Measurements from ENCODE around the gene TOPAZ1.

Gene TOPAZ1

DNA sequence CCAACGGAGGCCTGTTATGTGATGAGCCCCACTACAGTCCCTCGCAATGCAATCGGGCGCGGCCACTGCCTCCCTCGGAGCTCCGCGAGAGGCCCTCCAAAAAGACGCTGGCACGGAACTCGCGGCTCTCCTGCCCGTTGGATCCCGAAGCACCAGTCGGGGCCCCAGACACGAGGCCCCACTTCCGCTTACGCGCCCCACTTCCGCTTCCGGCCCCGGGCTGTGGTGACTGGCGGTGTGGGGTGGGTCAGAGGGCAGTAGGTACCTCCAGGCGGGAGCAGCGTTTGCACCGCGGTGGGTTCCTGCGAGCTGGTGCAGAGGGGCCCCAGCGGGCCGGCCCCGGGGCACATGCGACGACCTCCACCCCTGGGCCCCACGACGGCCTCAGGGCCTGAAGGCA is at the start of gene TOPAZ1:
TSS of gene TOPAZ1 (plus strand) at position 181 of the 400 bp plus-strand sequence. CDS start at position 349, 168 bp downstream.
- DNase-seq (ENCODE audit: low read depth) = no peak

DNA sequence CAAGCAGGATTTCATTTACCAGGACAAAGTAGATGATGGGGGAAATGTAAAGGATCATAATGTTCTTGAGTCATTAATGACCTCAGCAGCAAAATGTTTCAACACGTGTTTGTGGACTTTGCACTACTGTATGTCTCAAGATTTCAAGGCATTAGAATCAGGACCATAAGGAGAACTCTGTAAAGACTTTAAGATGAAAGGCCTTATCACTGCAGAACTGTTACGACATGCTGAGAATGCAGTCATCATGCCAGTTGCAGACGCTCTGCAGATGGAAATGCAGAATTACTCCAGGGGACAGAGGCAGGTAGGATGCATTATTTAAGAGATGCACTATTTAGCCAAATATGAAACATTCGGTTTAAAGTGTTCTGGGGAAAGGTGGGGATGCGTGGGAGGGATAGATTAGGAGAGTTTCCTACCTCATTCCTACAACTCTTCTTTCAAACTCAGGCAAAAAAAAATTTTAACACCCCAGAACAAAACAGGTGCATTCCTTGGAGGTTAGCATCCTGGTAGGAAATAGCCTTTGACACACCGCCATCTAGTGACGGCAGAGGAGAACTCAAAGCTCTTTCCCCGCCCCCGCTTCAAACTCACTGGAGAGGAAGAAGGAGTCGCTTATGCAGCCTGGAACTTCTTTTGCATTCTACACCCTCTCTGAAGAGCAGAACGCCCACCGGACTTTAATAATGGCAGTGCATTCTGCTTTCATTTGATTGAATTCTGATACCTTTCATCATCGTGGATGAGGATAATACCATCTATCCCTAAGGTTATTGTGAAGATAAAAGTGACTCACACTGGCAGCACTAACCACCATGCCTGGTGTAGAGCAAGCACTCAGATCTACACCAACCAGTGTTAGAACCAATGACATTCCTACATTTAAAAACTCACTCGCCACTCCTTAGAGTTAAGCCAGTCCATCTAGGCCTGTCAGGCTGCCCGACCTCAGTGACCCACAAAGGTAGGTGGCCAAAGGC is 43.1 kb upstream of the TOPAZ1 start:
- peak; percentile 16 for DNase-seq (ENCODE audit: low read depth)

DNA sequence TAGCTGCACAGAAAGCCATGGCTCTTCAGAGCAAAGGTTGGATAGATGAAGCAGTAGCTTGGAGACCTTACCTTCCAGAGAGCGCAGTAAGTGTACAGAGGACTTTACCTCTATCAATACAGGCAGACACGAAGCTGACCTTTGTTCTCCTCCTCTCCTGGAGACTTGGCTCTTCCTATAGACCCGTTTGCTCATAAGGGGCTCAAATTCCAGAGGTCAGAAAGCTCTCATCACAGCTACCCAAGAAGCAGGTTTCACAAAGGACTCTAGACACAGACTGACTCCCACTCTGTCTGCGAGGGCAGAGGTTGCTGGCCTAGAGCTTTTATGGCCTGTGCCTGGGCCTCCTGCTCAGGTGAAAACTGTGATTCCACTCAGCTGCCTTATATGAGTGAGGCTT is 35.4 kb upstream of the TOPAZ1 start:
- DNase-seq (ENCODE audit: low read depth) = no peak

DNA sequence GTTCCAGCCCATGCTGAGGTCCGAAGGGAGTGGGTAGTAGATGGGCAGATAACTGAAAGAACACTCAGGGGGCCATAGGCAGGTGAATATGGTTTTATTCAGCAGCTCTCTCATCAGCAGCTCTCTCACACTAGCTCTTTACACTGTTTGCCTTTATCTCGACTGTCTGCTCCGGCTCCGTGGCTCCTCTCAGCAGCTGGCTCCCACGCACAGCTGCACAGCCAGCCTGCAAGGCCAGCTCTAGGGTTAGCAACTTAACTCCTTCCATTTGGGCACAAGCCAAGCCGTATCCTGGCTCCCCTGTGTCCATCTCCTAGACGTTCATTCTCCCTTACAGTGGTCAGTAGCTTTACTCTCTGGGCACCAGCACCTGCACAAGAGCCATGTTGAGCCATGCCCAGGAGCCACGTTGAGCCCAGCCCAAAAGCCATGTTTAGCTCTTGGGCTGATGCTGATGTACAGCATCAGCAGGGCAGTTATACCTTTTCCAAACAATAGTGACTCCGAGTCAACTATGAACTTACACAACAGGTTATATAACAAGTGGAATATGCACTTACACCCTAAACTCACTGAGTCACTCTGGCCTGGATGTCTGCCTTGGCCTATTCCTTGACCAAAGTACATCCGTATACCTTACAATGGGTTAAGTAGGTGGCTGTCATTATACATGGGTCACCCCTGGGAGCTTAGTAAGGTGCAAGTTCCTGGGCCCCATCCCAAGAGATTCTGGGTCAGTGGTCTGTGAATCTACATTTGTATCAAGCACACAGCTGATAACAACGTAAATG is 34.6 kb upstream of the TOPAZ1 start:
- no peak for DNase-seq (ENCODE audit: low read depth)

DNA sequence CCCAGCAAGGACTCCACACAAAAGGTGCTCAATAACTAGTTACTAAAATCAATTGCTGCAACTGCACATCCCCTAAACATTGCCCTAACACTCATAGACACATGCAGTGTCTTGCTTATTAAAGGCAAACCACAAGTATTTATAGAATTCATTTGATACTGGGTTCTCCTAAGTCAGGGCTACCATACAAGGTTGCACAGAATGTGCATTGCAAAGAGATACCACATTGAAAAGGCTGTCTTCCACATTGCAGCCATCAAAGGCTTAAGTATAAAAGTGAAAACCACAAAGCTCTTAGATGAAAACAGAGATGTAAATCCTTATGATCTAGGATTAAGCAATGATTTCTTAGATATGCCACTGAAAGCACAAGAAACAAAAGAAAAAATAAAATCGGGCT is 33.6 kb upstream of the TOPAZ1 start:
- no peak for DNase-seq (ENCODE audit: low read depth)

DNA sequence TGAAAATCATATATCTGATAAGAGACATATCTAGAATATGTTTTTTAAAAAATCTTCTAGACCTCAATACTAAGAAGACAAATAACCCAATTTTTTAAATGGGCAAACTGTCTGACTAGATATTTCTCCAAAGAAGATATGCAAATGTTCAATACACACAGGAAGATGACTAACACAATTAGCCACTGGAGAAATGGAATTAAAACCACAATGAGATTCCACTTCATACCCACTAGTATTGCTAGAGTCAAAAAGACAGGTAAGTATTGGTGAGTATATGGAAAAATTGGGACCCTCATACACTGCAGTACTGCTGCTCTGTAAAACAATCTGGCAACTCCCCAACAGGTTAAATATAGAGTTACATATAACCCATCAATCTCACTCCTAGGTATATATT is 33.1 kb upstream of the TOPAZ1 start:
- DNase-seq (ENCODE audit: low read depth) = no peak

DNA sequence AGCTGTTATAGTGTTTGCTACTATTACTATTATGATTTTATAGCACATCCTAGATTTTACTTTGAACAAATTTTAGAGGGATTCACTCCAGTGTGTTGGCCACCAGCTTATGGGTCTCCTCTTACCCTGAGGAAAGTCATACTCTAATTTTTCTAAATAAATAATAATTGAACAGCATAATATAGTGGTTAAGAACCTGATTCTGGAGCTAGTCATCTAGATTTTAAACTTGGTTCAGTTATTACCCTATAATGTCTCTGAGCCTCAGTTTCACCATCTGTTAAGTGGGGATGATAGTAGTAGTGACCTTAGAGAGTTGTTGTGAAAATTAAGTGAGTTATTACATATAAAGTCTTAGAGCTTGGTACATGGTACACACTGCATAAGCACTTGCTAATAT is 30.7 kb upstream of the TOPAZ1 start:
- no peak for DNase-seq (ENCODE audit: low read depth)

DNA sequence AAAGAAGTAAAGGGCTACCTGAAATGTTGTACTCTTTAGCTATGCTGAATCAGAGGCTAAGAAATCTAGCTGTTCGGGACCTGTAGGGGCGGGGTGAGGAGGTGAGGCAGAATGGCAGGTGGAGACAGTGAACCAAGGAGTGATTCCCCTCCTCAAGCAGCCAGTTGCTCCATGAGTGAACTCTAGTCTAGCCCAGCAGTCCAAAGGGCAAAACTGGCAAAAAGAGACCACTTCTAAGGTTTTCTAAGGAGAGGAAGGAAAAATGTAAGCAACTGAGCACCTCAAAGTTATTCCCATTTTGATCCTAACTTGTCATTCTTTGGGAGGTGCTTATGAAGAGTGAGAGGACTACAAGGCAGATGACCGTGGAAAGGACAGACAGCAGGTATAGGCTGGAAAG is 19.3 kb upstream of the TOPAZ1 start:
- DNase-seq (ENCODE audit: low read depth) = no peak

DNA sequence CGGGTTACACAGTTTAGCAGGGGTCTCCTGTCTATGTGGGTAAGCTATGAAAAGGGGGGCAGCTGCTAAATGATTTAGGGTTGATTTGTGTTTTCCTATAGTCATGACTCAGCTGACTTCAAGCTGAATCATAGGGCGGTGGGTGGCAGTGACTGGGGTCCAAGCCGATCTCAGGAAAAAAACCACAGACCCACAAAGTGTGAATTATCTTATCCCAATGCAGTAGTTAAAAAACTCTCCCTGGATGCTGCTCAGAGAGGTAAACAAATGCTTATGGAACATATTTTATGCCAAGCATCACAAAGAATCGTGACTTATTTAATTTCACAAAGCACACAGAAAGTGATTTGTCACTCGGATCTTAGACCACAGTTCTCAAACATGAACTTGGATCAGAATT is 18.4 kb upstream of the TOPAZ1 start:
- no peak for DNase-seq (ENCODE audit: low read depth)

DNA sequence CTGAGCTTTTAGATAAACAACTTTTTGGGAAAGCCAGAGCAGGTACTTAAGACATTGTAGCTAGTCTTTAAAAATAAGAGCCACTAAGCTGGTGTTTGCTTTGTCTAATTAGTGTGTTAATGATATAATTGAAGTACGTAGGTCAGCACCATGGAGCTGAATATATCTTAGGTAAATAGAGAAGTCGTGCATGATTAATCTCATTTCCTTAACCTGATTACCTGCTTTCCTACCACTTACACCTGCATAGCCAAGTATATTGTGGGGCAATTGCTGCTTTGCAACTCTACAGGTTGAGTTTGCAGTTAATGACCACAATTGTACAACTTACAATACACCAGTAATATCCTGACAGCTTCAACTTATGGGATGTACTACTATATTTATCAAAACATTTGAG is 17.6 kb upstream of the TOPAZ1 start:
- no peak for DNase-seq (ENCODE audit: low read depth)

DNA sequence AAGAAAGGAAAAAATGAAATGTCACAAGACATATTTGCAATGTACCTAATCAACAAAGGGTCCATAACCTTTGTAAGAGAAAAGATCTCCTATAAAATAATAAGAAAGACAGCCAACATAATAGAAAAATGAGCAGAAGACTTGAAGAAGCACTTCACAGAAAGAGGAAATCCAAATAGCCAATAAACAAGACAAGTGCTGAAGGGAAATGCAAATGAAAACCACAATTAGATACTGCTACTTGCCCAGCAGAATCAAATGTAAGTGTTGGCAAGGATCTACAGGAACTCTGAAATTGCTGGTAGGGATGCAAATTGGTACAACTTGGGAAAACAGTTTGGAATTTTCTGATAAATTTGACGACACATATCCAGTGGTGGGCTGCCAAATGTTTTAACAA is 15.1 kb upstream of the TOPAZ1 start:
- no peak for DNase-seq (ENCODE audit: low read depth)

DNA sequence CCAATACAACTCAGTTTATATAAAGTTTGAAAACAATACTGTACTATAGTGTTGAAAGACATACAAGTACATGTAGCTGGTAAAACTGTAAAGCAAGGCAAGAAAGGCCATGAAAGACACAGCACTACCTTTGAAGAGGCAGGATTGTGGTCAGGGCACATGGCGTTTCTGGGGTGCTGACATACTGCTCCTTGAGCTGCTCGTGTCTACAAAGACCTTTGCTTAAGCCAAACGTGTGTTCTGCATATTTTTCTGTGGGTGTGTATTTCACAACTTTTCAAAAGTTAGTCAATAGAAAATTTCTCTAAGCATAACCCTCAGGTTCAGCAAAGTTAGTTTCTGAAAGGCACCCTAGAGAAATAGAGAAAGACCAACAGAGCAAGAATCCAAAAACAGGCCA is 14.1 kb upstream of the TOPAZ1 start:
- DNase-seq (ENCODE audit: low read depth) = no peak

DNA sequence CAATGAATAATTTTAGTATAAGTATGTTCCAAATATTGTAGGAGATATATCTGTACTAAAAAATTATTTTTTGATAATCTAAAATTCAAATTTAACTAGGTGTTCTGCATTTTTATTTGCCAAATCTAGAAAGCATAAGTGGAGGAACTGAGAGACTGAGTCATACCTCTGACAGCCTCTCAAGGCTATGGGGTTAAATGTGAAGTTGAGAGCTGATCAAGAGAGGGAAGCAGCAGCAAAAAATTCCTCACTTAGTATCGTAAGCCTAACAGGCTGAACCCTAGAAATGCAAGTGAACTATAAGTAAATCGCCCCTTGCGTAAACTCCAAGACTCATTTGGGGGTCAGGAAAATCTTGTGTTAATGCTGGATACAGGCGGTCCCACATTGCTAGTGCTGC is 12.8 kb upstream of the TOPAZ1 start:
- no peak for DNase-seq (ENCODE audit: low read depth)

DNA sequence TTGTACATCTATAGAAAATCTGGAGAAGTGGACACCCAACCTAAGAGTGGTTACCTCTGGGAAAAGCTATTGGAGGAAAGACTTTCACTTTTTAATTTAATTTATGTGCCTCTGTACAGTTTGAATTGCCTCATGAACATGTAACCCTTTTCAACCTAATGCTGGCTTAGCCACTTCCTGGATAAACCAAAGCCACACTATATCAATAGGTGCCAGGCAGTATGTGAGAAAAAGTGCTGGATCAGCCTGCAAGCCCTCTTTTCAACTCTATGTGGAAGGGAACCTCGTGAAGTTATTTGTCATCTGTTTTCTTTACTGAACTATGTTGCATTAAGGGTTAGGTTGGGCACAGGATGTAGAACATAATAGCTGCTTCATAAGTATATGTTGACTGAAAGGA is 9.3 kb upstream of the TOPAZ1 start:
- no peak for DNase-seq (ENCODE audit: low read depth)

DNA sequence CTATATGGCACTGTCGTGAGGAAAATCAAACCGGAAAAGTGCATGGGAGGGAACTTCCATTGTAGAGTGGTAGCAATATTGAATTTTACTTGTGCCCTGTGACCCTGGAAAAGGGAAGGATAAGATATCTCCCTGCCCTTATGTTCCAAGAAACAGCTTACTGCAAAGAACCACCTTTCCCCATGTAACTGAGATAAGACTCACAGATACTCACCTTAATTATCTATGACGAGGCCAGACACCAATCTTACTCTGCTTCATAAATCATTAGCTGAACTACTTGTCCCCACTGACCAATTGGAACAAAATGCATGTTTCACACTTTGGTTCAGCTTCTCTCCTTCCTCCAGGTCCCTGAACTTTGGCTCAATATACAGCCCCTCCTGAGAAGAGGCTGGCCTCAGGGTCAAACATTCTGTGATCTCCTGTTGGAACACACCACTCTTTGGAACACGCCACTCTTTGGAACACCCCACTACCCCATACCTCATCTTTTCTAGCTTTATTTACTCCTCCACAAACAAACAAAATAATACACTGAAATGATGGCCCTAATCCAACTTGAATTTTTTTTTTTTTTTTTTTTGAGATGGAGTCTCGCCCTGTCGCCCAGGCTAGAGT is 6.9 kb upstream of the TOPAZ1 start:
- DNase-seq (ENCODE audit: low read depth) = no peak

DNA sequence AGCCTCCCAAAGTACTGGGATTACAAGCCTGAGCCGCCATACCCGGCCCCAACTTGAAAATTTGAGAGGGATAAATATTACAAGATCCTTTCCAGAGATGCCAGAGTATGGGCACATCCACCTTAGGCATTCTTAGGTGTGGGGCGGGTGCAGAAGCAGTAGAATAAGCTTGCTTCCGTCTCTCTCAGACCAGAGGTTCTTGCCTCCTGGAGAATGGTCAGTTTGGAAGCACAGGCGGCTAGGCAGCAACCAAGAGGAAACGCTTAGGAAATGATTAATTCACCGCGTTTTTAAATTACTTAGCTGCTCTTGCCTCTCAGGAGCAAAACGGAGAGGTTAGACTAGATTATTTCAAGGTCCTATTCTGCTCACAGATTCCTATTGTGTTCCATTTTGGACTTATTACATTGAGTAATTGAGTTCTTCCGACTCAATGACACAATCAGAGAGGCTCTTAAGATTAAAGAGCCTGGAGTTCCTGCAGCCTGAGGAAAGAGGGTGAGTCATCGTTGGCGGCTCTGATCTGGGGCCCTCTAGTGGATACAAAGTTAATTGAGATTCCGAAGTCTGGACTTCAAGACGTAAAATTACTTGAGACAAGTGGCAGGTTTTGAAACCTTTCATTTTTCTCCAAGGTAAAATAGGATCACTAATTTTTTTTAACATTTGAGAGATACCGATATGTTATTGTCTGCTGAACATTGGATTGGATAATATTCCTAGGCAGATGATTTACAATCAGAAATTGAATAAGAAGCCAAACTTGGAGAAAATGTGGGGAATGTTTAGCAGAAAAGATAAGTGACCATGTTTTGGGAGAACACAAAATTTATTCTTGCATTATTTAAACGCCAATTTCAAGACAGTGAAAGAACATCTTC is 5.8 kb upstream of the TOPAZ1 start:
- DNase-seq (ENCODE audit: low read depth) = peak; percentile 25

DNA sequence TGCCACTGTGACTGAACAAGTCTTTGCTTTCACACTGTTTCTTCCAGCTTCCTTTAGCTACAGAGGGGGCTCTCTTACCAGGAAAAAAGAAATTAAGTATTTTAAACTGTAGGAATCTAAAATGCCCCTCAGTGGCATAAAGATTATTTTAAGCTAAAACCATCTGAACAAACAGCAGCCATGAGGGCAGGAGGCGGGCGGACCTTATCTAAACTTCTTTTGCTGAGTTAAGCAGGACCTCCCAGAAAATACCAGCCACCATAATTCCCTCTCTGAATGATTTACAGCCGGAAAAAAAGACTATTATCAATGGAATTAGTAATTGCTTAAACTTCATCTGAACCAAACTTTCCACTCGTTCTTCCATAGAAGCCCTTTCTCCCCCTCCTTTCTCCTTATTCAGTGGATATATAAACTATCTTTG is 5.2 kb upstream of the TOPAZ1 start:
- no peak for DNase-seq (ENCODE audit: low read depth)

DNA sequence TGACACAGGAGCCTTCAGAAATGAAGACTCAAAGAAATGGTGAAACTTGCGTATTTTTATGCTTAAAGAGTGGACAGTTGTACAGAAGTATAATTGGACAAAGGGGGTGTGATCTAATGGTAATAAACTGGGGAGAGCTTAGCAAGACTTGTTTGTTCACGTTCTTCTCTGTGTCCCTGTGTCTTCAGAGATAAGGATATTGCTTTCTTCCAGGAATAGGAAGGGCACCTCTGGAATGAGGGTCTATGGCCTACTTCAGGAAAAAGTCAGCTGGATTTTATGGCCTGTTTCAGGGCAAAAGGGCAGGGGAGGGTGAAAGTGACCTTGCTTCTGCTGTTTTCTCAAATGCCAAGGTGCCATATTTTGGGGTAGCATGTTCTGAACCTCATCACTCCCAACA is 4.5 kb upstream of the TOPAZ1 start:
- no peak for DNase-seq (ENCODE audit: low read depth)

DNA sequence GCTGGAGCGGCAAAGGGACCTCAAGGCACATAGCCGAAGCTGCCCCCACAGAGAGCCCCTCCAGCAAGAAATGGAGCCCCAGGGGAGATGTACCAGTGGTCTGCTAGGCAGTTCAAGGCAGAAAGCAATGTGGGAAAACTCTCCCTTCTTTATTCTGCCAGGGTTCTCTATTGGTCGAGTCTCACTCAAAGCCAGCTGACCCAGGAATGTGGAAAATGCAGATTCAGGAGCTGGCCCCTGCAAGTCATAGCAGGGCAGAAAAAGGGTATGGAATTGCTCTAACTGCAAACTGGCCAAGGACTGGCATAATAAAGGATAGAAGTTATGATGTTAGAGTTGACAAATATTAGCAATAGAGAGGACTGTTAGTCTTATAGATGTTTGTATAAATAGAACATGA is 4.0 kb upstream of the TOPAZ1 start:
- no peak for DNase-seq (ENCODE audit: low read depth)

DNA sequence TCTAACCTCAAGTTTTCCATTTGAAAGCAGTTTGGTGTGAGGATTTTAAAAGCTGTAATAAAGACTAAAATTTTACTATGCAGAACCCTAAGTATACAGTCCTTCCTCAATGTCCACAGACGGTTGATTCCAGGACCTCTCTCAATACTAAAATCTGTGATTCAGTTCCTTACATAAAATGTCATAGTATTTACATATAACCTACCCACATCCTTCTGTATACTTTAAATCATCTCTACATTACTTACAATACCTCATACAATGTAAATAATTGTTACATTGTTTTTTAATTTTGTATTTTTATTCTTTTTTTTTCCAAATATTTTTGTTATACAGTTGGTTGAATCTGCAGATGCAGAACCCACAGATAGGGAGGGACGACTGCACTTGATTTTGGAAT is 2.8 kb upstream of the TOPAZ1 start:
- DNase-seq (ENCODE audit: low read depth) = no peak

DNA sequence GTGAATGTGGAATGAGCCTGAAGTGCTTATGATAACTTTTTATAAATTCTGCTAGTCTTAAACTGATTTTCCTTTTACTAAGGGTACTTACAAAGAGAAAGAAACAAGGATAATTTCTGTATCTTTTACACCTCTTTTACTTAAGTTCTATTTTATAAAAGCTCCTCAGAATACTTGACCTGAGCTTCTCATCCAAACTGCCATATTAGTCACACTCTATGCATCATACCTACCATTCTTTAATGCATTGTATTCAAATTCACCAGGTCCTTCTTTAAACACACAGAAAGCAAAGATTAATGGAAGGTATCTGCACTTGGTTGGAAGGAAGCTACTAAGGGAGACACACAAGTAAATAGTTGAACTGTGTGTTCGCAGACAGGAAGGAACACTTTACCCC is 1.6 kb upstream of the TOPAZ1 start:
- no peak for DNase-seq (ENCODE audit: low read depth)

DNA sequence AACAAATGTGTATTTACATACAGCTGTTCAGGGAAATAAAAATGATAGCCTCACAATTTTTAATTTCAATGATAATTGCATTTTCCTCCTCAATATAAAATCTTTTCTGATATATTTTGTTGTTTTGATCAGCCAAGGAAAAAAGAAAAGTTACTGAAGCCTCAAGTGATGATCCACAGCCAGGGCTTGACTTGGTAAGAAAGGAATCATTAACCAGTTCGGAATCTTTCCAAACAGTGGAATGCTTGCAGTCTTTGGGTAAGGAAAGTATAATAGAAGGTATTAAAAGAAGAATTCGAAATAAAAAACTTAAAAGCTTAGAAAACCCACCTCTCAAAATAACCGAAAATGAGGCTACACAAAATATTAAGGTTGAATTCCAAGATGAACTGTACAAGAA is 1.0 kb downstream of the TOPAZ1 start:
- DNase-seq (ENCODE audit: low read depth) = no peak

All from stimulated activated CD8-positive, alpha-beta memory T cell treated with anti-CD3 and anti-CD28 coated beads, Interleukin-12 subunit alpha, Interleukin-12 subunit beta, amount 100 ng/mL, for 4 hours (primary cell).